HepG2 (cell line): ENCODE measurements around the gene SLX4. TPM values are rescaled to one million over a fixed set of nuclear protein-coding genes. Genes with fewer than 3 reads are reported as not detected.
A peak's percentile ranks its signal among the peaks of the same experiment; 100 is the strongest.

Experiments used
- ASH2L ChIP-seq: fragments of 300-600, 200-600 bp; sonication (generic); IDR thresholded peaks from 2 replicates; pipeline ENCODE4 v1.7.0; 2017; ENCODE audit warnings: low read depth, mild to moderate bottlenecking, moderate library complexity, mixed read lengths, low read length; ENCODE audit not compliant: insufficient read length
- FOXA1 ChIP-seq, 2 experiments: fragments of 450-650 bp in 1 of 2; sonication (generic) in 1 of 2; formaldehyde crosslinking in 1 of 2; IDR thresholded peaks; 2 replicates each; pipeline versions ENCODE4 v1.4.0 to v1.6.1; 2016 to 2020; ENCODE audit warnings: missing genetic modification reagents in 1 of 2
- GABPA ChIP-seq, 2 experiments: IDR thresholded peaks; 2 replicates each; pipeline ENCODE4 v1.6.1; 2011 to 2016; ENCODE audit warnings: low read depth in 2 of 2, low read length in 1 of 2, missing biosample characterization in 1 of 2, missing genetic modification characterization in 1 of 2
- HMG20A ChIP-seq: IDR thresholded peaks from 2 replicates; pipeline ENCODE4 v1.6.1; 2016; ENCODE audit warnings: borderline replicate concordance
- MYNN ChIP-seq: sonication (generic); formaldehyde crosslinking; IDR thresholded peaks from 2 replicates; pipeline ENCODE4 v1.4.0; 2020; ENCODE audit warnings: mild to moderate bottlenecking, low read depth, missing genetic modification reagents
- SMARCE1 ChIP-seq: fragments of 450-650 bp; IDR thresholded peaks from 2 replicates; pipeline ENCODE4 v1.6.1; 2017; ENCODE audit warnings: borderline replicate concordance
- ZFP90 ChIP-seq: sonication (generic); formaldehyde crosslinking; IDR thresholded peaks from 2 replicates; pipeline ENCODE4 v1.8.0; 2022; ENCODE audit warnings: missing genetic modification reagents, mild to moderate bottlenecking, inconsistent platforms, borderline replicate concordance
- ZNF24 ChIP-seq: fragments of 450-650 bp; IDR thresholded peaks from 2 replicates; pipeline ENCODE4 v1.6.1; 2017; ENCODE audit warnings: antibody characterized with exemption, mild to moderate bottlenecking
- ZNF619 ChIP-seq: sonication (generic); formaldehyde crosslinking; IDR thresholded peaks from 2 replicates; pipeline ENCODE4 v1.4.0; 2020; ENCODE audit warnings: mild to moderate bottlenecking, missing genetic modification reagents
- ZNF761 ChIP-seq: sonication (generic); formaldehyde crosslinking; conservative IDR thresholded peaks from 2 replicates; pipeline ENCODE4 v1.4.0; 2020; ENCODE audit warnings: mild to moderate bottlenecking, missing genetic modification reagents
- polyA plus RNA-seq, 8 experiments: library from polyadenylated mRNA; depleted of rRNA in 3 of 8; stranded (reverse) in 7 of 8; unstranded in 1 of 8; fragments of >200 nt; fragmentation: Illumina TruSeq in 4 of 8; extraction: Trizol in 4 of 8; gene quantifications; 2 replicates each; pipeline versions ENCODE4 v1.2.1 to v1.2.3, GENCODE V29; 2011 to 2016; ENCODE audit warnings: low read depth in 4 of 8, missing spikeins in 1 of 8, mixed read lengths in 1 of 8; ENCODE audit not compliant: insufficient read depth in 1 of 8
- total RNA-seq, 5 experiments: library from RNA; depleted of rRNA; stranded (reverse); fragments of >200 nt; fragmentation: Illumina TruSeq; extraction: Trizol; gene quantifications; 2 replicates each; pipeline ENCODE4 v1.2.3, GENCODE V29; 2016; ENCODE audit warnings: low read depth in 1 of 5
- TF ChIP-seq, protein P1 (sequence below): sonication (generic); formaldehyde crosslinking; IDR thresholded peaks from 2 replicates; pipeline ENCODE4 v1.4.0; 2020; ENCODE audit warnings: mild to moderate bottlenecking, missing genetic modification reagents
- TF ChIP-seq, protein P2 (sequence below): sonication (generic); formaldehyde crosslinking; IDR thresholded peaks from 2 replicates; pipeline ENCODE4 v1.8.1; 2022; ENCODE audit warnings: mild to moderate bottlenecking, missing genetic modification reagents
- TF ChIP-seq, protein P3 (sequence below): IDR thresholded peaks from 2 replicates; pipeline ENCODE4 v1.6.1; 2012; ENCODE audit warnings: low read depth, low read length, improper control_type of control experiment
- TF ChIP-seq, protein P4 (sequence below): sonication (generic); formaldehyde crosslinking; IDR thresholded peaks from 2 replicates; pipeline ENCODE4 v1.4.0; 2020; ENCODE audit warnings: missing genetic modification reagents, borderline replicate concordance
- TF ChIP-seq, protein P5 (sequence below): sonication (generic); formaldehyde crosslinking; IDR thresholded peaks from 2 replicates; pipeline ENCODE4 v1.5.1; 2020; ENCODE audit warnings: mild to moderate bottlenecking, missing genetic modification reagents, moderate library complexity
- TF ChIP-seq, protein P6 (sequence below): sonication (generic); formaldehyde crosslinking; IDR thresholded peaks from 2 replicates; pipeline ENCODE4 v1.4.0; 2020; ENCODE audit warnings: missing genetic modification reagents

Gene SLX4
- total and polyA plus RNA-seq, 2 of the 13 experiments (the other 11 are each of a cell fraction or from before 2014, with no cell fraction given) = 1.1 to 3.6 TPM

GRCh38 chr16:3609895-3610697, 1.3 kb downstream of the SLX4 start (continued):
- no peak for TF ChIP-seq ASH2L
- TF ChIP-seq, protein P1, sequence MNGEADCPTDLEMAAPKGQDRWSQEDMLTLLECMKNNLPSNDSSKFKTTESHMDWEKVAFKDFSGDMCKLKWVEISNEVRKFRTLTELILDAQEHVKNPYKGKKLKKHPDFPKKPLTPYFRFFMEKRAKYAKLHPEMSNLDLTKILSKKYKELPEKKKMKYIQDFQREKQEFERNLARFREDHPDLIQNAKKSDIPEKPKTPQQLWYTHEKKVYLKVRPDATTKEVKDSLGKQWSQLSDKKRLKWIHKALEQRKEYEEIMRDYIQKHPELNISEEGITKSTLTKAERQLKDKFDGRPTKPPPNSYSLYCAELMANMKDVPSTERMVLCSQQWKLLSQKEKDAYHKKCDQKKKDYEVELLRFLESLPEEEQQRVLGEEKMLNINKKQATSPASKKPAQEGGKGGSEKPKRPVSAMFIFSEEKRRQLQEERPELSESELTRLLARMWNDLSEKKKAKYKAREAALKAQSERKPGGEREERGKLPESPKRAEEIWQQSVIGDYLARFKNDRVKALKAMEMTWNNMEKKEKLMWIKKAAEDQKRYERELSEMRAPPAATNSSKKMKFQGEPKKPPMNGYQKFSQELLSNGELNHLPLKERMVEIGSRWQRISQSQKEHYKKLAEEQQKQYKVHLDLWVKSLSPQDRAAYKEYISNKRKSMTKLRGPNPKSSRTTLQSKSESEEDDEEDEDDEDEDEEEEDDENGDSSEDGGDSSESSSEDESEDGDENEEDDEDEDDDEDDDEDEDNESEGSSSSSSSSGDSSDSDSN (CRISPR knock-in tag) = no peak
- TF ChIP-seq GABPA (IDR thresholded peaks at IDR 0.05; ENCODE audit: low read depth, low read length) = no peak
- TF ChIP-seq GABPA (CRISPR knock-in tag; IDR thresholded peaks at IDR 0.05; ENCODE audit: low read depth) = peak; percentile 29; the same call in 1 of the 2 replicates
- TF ChIP-seq SMARCE1 = no peak
- TF ChIP-seq, protein P2, sequence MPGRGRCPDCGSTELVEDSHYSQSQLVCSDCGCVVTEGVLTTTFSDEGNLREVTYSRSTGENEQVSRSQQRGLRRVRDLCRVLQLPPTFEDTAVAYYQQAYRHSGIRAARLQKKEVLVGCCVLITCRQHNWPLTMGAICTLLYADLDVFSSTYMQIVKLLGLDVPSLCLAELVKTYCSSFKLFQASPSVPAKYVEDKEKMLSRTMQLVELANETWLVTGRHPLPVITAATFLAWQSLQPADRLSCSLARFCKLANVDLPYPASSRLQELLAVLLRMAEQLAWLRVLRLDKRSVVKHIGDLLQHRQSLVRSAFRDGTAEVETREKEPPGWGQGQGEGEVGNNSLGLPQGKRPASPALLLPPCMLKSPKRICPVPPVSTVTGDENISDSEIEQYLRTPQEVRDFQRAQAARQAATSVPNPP = no peak
- no peak for TF ChIP-seq ZNF619 (CRISPR knock-in tag)
- no peak for TF ChIP-seq ZNF761 (CRISPR knock-in tag)
- TF ChIP-seq, protein P3, sequence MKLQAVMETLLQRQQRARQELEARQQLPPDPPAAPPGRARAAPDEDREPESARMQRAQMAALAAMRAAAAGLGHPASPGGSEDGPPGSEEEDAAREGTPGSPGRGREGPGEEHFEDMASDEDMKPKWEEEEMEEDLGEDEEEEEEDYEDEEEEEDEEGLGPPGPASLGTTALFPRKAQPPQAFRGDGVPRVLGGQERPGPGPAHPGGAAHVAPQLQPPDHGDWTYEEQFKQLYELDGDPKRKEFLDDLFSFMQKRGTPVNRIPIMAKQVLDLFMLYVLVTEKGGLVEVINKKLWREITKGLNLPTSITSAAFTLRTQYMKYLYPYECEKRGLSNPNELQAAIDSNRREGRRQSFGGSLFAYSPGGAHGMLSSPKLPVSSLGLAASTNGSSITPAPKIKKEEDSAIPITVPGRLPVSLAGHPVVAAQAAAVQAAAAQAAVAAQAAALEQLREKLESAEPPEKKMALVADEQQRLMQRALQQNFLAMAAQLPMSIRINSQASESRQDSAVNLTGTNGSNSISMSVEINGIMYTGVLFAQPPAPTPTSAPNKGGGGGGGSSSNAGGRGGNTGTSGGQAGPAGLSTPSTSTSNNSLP = no peak
- no peak for TF ChIP-seq ZFP90 (CRISPR knock-in tag)
- TF ChIP-seq, protein P4, sequence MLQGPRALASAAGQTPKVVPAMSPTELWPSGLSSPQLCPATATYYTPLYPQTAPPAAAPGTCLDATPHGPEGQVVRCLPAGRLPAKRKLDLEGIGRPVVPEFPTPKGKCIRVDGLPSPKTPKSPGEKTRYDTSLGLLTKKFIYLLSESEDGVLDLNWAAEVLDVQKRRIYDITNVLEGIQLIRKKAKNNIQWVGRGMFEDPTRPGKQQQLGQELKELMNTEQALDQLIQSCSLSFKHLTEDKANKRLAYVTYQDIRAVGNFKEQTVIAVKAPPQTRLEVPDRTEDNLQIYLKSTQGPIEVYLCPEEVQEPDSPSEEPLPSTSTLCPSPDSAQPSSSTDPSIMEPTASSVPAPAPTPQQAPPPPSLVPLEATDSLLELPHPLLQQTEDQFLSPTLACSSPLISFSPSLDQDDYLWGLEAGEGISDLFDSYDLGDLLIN = no peak
- TF ChIP-seq, protein P5, sequence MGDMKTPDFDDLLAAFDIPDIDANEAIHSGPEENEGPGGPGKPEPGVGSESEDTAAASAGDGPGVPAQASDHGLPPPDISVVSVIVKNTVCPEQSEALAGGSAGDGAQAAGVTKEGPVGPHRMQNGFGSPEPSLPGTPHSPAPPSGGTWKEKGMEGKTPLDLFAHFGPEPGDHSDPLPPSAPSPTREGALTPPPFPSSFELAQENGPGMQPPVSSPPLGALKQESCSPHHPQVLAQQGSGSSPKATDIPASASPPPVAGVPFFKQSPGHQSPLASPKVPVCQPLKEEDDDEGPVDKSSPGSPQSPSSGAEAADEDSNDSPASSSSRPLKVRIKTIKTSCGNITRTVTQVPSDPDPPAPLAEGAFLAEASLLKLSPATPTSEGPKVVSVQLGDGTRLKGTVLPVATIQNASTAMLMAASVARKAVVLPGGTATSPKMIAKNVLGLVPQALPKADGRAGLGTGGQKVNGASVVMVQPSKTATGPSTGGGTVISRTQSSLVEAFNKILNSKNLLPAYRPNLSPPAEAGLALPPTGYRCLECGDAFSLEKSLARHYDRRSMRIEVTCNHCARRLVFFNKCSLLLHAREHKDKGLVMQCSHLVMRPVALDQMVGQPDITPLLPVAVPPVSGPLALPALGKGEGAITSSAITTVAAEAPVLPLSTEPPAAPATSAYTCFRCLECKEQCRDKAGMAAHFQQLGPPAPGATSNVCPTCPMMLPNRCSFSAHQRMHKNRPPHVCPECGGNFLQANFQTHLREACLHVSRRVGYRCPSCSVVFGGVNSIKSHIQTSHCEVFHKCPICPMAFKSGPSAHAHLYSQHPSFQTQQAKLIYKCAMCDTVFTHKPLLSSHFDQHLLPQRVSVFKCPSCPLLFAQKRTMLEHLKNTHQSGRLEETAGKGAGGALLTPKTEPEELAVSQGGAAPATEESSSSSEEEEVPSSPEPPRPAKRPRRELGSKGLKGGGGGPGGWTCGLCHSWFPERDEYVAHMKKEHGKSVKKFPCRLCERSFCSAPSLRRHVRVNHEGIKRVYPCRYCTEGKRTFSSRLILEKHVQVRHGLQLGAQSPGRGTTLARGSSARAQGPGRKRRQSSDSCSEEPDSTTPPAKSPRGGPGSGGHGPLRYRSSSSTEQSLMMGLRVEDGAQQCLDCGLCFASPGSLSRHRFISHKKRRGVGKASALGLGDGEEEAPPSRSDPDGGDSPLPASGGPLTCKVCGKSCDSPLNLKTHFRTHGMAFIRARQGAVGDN (CRISPR knock-in tag) = no peak
- no peak for TF ChIP-seq MYNN (CRISPR knock-in tag)
- no peak for TF ChIP-seq ZNF24
- TF ChIP-seq HMG20A (CRISPR knock-in tag) = peak; percentile 37; the same call in 1 of the 2 replicates
- peak; percentile 39; the same call in 1 of the 2 replicates for TF ChIP-seq FOXA1 (IDR thresholded peaks at IDR 0.05)
- TF ChIP-seq FOXA1 (CRISPR knock-in tag; IDR thresholded peaks at IDR 0.05) = peak; percentile 93
- TF ChIP-seq, protein P6, sequence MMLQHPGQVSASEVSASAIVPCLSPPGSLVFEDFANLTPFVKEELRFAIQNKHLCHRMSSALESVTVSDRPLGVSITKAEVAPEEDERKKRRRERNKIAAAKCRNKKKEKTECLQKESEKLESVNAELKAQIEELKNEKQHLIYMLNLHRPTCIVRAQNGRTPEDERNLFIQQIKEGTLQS (CRISPR knock-in tag) = no peak
